Medulla oblongata (tissue), 1 donor: ENCODE measurements around the gene SP140L.
"Not testable (repeated sequence)": the region's sequence is repeated elsewhere in the genome, so short reads cannot be mapped to it uniquely, and the experiment has no call there.

Experiments
- DNase-seq: peaks from one replicate; pipeline ENCODE4 v3.0.0-alpha.2; 2015; ENCODE audit errors: extremely low spot score

SP140L gene

DNA sequence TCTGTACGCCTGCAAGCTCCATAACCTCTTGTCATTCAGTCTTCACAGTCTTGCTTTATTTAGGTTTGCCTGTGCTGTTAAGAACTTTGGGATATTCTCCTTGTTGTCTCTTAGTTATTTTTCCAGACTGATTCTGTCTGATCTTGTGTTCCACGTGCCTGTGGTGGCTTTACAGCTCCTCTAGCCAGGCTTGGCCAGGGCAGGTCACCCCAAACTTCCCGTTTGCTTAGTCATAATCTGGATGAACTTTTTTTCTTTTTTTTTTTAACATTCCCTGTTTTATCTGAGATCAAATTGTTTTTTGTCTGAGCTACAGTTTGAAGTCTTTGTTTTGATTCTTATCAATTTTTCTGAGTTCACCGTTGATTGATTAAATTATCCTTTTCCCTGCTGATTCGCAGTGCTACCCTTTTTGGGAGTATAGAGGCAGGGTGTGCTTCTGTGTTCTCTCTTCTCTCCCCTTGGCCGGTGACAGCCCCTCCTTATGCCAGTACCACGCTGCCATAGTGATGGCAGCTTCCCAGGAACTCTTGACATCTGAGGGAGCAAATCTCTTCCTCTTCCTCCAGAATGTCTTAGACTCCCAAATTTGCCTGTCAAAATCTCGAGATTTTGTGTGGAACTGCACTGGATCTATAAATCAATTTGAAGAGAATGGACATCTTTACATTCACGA lies 91.5 kb downstream of the SP140L start:
- DNase-seq = no peak

DNA sequence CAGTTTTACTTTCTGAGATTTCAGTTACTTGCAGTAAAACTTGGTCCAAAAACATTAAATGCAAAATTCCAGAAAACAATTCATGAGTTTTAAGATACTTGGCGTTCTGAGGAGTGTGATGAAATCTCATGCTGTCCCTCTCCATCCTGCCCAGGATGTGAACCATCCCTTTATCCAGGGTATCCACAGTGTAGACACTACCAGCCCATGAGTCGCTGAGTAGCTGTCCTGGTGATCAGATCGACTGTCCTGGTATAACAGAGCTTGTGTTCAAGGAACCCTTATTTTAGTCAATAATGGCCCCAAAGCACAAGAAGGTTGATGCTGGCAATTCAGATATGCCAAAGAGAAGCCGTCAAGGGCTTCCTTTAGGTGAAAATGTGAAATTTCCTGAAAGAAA lies 92.2 kb downstream of the SP140L start:
- DNase-seq = no peak

DNA sequence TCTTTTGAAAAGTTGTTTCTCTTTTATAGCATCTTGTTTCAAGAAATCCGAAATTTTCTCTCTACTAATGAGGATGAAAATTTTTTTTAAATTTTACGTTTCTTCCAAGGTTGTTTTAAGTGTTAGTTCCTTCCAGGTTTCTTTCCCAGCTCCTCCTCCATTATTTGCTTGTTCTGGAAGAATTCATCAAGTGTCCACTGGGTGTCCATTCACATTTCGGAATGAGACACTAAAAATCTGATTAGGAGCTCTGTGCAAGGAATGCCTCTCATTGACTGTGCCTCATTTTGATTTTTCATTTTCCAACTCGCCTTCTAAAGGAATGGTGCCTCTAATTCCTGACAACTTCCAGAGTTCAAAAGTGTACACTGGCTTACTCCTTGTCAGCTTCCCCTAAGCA lies 95.2 kb downstream of the SP140L start:
- no peak for DNase-seq

DNA sequence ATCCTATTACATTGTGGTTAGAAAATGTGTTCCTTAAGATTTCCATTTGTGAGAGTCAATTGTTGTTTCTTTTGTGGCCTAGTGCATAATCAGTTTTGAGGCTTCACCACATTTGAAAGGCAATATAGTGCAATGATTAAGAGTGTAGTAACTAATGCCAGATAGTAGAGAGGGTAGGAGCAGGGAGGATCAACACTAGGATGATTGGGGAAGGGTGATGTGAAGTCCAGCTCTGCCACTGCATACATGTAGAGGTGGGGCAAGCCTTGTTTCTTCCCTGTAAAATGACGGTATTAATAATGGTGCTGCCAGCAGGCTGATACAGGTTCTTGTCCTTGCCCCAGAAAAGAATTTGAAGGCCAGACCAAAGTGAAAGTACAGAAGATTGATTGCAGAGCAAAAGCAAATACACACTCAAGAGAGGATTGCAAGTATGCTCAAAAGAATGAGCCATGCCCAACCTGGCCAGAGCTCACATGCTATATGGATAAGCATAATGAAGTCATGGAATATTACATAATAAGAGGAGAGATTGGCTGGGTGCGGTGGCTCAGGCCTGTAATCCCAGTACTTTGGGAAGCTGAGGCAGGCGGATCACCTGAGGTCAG lies 97.0 kb downstream of the SP140L start:
- no peak for DNase-seq

DNA sequence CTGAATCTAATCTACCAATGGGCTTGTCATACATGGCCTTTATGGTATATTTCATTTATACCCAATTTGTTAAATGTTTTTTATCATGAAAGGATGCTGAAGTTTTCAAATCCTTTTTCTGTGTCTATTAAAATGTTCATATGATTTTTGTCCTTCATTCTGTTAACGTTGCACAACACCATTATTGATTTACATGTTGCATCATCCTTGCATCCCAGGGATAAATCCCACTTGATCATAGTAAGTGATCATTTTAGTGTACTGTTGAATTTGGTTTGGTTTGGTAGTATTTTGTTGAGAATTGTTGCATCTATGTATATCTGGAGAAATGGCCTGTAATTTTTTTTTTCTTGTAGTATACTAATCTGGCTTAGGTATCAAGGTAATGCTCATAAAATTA lies 98.4 kb downstream of the SP140L start:
- no peak for DNase-seq

DNA sequence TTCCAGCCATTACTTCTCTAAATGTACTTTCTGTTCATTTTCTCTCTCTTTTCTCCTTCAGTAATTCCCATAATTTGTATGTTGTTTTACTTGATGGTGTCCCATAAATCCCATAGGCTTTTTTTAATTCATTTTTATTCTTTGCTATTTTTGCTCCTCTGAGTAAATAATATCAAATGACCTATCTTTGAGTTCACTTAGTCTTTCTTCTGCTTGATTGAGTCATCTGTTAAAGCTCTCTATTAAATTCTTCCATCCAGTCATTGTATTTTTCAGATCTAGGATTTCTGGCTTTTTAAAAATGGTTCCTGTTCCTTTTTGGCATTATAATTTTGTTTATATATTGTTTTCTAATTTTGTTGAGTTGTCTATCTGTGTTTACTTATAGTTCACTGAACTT lies 102.5 kb downstream of the SP140L start:
- DNase-seq = no peak

DNA sequence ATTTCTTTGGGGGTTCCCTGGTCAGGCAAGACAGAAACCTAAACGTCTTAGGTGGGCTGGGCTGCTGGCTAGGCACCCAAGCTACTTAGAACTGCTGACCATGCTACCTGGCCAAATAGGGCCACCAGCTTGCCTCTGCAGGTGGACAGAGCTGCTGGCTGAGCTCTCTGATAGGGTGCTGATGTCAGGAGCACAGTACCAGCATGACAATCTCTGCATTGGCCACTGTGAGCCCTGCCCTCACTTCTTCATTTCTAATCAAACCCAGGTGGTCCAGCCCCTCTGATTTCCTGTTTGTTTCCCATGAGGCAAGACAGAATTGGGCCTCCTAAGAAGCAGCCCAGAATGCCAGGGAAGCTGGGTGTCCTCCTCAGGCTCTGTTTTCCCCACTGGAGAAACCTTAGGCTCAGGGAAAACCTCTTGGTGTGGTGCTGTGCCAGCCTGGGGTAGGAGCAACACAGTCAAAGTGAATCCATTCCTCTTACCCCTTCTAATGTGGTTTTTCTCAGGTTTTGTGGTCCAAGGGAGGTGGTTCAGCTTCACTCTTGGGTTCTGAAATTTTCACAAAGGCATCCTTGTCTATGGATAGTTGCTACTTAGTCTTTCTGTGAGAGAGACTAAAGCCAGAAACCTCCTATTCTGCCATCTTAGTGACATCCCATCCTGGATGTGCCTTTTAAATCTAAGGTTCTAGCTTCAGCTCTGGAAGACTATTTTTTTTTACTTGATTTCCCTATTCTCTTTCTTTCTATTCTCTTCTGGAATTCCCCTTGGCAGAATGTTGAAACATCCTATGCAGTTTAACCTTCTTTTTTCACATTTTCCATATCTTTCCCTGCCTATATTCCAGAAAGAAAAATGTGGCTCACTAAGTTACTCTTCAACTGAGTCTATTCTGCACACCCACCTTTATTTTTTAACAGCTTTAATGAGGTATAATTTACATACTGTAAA lies 104.2 kb downstream of the SP140L start:
- no peak for DNase-seq

DNA sequence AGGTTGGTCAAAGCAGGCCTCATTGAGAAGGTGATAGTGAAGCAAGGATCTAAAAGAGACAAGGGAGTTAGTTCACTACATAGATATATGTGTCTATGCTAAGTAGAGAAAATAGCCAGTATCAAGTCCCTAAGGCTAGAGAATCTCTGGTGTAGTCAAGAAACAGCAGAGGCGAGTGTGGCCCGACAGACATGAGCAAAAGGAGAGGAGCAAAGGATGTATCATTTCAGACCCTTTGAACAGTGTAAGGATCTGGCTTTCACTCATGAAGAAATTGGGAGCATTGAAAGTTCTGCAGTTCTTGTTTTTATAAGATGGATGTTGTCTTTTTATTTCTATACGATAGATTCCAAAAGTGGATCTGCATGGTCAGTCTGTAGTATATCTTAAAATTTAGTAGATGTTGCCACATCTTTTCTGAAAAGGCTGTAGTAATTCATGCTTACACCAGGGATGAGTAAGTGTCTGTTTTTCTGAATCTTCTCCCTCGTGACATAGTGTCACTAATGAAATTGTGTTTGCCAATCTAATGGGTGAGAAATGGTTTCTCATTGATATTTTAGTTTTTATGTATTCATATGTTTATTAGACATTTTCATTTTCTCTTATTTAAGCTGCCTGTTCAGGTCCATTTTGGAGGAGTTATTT lies 107.8 kb downstream of the SP140L start:
- no peak for DNase-seq

DNA sequence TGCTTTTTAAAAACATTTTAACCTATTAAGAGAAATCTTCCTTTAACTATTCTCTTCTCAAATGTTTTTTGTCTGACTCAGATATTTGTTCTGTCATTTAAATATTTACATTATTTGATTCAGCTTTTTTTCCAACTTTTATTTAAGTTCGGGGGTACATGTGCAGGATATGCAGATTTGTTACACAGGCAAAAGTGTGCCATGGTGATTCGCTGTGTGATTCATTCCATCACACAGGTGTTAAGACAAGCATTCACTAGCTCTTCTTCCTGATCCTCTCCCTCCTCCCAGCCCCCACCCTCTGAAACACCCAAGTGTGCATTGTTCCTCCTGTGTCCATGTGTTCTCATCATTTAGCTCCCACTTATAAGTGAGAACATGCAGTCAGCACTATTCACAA lies 108.4 kb downstream of the SP140L start:
- no peak for DNase-seq

DNA sequence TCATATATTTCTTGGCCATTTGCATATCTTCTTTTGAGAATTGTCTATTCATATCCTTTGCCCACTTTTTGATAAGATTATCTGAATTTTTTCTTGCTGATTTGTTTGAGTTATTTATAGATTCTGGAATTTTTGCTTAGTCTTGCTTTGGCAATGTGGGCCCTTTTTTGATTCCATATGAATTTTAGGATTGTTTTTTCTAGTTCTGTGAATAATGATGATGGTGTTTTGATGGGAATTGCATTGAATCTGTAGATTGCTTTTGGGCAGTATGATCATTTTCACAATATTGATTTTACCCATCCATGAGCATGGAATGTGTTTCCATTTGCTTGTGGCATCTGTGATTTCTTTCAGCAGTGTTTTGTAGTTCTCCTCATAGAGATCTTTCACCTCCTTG lies 112.1 kb downstream of the SP140L start:
- not testable (repeated sequence) for DNase-seq

DNA sequence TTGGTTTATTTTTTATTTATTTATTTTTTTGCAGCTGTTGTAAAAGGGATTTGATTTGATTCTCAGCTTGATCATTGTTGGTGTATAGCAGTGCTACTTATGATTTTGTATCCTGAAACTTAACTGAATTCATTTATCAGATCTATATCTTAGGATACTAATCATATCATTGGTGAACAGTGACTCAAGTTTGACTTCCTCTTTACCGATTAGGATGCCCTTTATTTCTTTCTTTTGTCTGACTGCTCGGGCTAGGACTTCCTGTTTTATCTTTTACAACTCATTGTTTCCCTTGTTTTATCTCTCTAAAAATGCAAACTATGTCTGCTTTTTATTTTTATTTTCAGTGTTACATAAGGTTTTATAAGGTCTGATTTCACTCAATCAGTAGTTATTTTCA lies 112.6 kb downstream of the SP140L start:
- peak; percentile 30 for DNase-seq

DNA sequence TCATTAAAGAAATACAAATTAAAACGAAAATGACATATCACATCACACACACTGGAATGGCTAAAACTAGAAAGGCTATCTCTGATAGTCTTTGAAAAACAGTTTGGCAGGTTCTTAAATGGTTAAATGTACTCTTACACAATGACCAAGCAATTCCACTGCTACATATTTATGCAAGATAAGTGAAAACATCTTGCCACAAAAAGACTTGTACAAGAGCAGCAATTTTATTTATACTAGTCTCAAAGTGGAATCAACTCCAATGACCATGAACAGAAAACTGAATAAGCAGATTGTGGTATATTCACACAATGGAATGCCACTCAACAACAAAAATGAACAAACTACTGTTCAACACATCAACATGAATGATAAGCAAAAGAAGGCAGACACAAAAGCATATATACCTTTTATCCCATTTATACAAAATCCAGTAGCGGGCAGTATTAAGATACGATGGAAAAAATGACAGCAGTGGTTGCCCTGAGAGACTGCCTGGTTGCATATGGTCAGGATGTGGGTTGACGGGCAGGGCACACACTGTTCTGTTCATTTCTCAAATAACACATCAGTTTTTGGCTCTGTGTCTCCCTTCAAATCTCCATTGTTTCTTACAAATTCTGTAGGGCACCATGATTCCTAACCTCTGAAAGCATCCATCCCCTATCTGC lies 114.4 kb downstream of the SP140L start:
- DNase-seq = no peak

DNA sequence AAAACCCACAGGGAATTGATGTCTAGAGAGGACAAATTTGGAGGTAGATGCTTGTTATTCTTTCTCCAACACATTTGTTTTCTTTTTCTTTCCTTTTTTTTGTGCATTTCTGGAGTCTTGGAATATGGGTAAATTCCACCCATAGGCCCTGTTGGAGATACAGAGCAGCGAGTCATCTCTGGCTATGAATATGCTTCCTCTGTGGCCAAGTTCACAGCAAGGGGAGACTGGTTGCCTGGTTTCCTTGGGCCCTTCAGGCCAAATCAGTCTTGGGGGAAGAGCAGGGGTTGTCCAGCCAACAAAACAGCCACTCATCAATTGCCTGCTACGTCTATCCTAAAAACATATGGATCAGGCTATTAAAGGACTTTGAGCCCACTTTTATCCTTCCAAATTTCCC lies 116.5 kb downstream of the SP140L start:
- DNase-seq = no peak

DNA sequence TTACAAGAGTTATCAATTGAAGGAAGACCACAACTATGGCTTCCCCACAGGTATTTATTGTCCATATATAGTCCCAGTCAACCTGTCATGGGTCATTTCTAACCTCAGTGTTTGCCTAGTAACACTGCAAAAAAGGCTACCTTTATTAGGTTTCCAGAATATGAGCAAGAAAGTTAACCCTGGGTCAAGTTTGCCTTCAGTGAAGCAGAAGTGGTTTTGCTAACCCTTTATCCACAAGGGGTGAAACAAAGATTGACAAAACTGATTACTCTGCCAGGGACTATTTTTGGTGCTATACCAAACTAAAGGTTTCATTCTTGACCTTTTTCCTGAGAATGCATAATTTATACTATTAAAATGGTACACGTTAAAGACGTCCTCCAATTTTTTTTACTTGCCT lies 117.8 kb downstream of the SP140L start:
- DNase-seq = no peak

DNA sequence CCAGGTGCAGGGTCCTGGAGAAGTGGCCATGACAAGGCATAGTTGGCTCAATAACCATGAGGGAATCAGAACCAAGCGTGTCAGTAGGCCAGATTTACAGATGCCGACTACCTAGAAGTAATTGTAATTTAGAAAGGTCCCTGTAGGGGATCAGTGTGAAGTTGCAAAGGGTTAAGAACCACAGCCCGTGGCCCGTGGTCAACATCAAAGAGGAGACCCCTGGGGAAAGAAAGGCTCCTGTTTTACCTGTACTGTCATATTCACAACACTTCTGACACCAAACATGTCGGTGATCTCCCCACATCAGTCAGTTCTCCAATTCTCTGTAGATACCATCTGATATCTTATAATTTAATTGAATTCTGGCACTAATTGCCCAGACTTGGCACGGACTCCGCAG lies 120.0 kb downstream of the SP140L start:
- DNase-seq = no peak

DNA sequence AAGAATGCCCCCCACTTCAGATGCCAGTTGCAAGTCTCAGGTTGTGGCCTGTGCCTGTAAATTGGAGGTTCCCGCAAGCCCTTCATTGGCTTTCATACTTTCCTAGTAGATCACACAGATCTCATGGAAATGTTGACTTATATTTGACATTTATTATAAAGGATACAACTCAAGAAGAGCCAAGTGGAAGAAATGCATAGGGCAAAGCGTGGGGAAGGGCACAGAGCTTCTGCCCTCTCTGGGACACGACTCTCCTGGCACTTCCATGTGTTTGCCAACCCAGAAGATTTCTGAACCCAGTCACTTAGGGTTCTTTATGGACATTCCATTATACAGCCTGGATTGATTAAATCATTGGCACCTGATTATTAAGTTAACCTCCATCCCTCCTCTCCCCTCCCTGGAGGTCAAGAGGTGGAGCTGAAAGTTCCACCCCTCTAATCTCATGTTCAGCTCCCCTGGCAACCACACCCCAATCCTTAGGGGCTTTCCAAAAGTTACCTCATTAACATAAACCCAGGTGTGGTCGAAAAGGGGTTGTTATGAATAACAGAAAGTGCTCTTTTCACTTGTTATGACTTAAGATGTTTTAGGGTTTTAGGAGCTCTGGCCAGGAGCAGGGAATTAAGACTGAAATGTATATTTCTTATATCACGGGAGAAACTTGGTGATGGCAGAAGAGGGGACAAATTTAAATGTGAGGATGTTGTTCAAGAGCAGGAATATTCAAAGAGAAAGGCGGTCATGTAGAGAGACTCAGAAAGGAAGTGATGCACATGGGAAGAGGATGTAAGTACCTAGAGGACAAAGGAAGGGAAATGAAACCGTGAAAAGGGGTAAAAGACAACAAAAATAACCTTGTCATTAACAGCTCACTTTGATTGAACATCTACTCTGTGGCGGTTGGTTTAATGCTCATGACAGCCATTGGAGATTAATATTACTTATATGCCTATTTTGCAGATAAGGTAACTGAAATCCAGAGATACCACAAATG lies 120.8 kb downstream of the SP140L start:
- peak; percentile 53 for DNase-seq

DNA sequence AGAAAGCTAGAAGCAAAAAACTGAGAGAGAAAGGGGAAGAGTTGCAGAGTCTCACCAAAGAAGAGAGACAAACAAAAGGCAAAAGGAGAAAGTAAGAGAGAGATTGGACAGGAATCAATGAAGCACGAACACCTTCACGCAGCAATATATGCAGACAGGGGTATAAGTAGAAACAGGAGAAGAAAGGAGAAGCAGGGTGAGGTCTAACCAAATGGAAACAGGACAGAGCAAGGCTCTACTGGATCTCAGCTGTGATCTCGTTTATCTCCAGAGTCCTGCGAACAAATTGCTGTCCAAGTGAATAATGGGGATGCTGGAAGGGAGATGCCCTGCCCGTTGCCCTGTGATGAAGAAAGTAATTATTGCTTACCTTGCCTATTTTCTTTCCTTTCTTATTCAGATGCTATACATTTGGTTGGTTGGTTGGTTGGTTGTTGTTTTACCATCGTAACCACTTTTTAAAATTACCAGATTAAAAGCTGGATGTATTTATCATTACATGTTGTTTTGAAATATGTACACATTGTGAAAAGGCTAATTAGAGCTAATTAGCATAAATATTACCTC lies 123.0 kb downstream of the SP140L start:
- no peak for DNase-seq

DNA sequence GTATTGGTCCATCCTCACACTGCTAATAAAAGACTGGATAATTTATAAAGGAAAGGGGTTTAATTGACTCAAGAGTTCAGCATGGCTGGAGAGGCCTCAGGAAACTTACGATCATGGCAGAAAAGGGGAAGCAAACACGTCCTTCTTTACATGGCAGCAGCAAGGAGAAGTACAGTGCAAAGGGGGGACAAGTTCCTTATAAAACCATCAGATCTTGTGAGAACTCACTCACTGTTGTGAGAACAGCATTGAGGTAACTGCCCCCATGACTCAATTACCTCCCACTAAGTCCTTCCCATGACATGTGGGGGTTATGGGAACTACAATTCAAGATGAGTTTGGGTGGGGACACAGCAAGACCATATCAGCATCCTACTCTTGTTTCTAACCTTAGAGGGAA lies 126.0 kb downstream of the SP140L start:
- no peak for DNase-seq
